Prostate gland (tissue), 2 donors: ENCODE measurements around the gene FNDC8.

Source experiments
- CTCF ChIP-seq, 4 experiments: fragments of 200-600 bp in 2 of 4; fragments of 450-650 bp in 2 of 4; sonication (generic) in 2 of 4; IDR thresholded peaks; 1 replicate in 3 of 4; 2 replicates in 1 of 4; pipeline ENCODE4 v1.5.1; 2016 to 2019; ENCODE audit warnings: antibody characterized with exemption in 4 of 4, mild to moderate bottlenecking in 2 of 4, moderate library complexity in 2 of 4
- POLR2A ChIP-seq: fragments of 450-650 bp; IDR thresholded peaks from one replicate; pipeline ENCODE4 v1.6.1; 2016; ENCODE audit warnings: antibody characterized with exemption, mild to moderate bottlenecking

- TF ChIP-seq CTCF (IDR thresholded peaks at IDR 0.05), result no peak
- TF ChIP-seq POLR2A, result no peak
Observed at GRCh38 chr17:35132099-35132498, 10.7 kb downstream of the FNDC8 start.
